COLO829 (cell line): ENCODE data around the gene TSHZ1.

Source experiments
- DNase-seq: peaks from one replicate; pipeline ENCODE4 v3.0.0; 2012; ENCODE audit warnings: low spot score

TSHZ1 gene

GRCh38 chr18:75269124-75269680 lies 58.6 kb downstream of the TSHZ1 start:
- no peak for DNase-seq

GRCh38 chr18:75269696-75270095 lies 59.1 kb downstream of the TSHZ1 start:
- no peak for DNase-seq

GRCh38 chr18:75271952-75272351 lies 61.4 kb downstream of the TSHZ1 start:
- DNase-seq = no peak

- DNase-seq = no peak
Observed at GRCh38 chr18:75273817-75274216, 63.2 kb downstream of the TSHZ1 start.

GRCh38 chr18:75275226-75275625 lies 64.6 kb downstream of the TSHZ1 start:
- no peak for DNase-seq

- DNase-seq = no peak
Observed at GRCh38 chr18:75276818-75277609, 66.4 kb downstream of the TSHZ1 start.

- DNase-seq = no peak
Observed at GRCh38 chr18:75277610-75277928, 67.0 kb downstream of the TSHZ1 start.

GRCh38 chr18:75279381-75279780 lies 68.8 kb downstream of the TSHZ1 start:
- no peak for DNase-seq

GRCh38 chr18:75280427-75281280 lies 70.1 kb downstream of the TSHZ1 start:
- DNase-seq = no peak

GRCh38 chr18:75282746-75283145 lies 72.1 kb downstream of the TSHZ1 start:
- no peak for DNase-seq

GRCh38 chr18:75283731-75284130 lies 73.1 kb downstream of the TSHZ1 start:
- DNase-seq = no peak

GRCh38 chr18:75284566-75284965 lies 74.0 kb downstream of the TSHZ1 start:
- DNase-seq = no peak

- no peak for DNase-seq
Observed at GRCh38 chr18:75285876-75286275, 75.3 kb downstream of the TSHZ1 start.

GRCh38 chr18:75287006-75287405 lies 76.4 kb downstream of the TSHZ1 start:
- DNase-seq = no peak

- DNase-seq = no peak
Observed at GRCh38 chr18:75287700-75288099, 77.1 kb downstream of the TSHZ1 start.

- no peak for DNase-seq
Observed at GRCh38 chr18:75289761-75290160, 79.2 kb downstream of the TSHZ1 start.

- no peak for DNase-seq
Observed at GRCh38 chr18:75290737-75291358, 80.3 kb downstream of the TSHZ1 start.

GRCh38 chr18:75291460-75291859 lies 80.9 kb downstream of the TSHZ1 start:
- no peak for DNase-seq

- no peak for DNase-seq
Observed at GRCh38 chr18:75293591-75293990, 83.0 kb downstream of the TSHZ1 start.

GRCh38 chr18:75297731-75298130 lies 87.1 kb downstream of the TSHZ1 start:
- no peak for DNase-seq

- DNase-seq = no peak
Observed at GRCh38 chr18:75304678-75305557, 94.3 kb downstream of the TSHZ1 start.

GRCh38 chr18:75305984-75306383 lies 95.4 kb downstream of the TSHZ1 start:
- no peak for DNase-seq
